ENCODE measurements around the gene CSAD. TPM values are rescaled to one million over a fixed set of nuclear protein-coding genes. Genes with fewer than 3 reads are reported as not detected.

Gene CSAD
- total RNA-seq, 1 experiment from 2014 or later, result 33.1 TPM

DNA sequence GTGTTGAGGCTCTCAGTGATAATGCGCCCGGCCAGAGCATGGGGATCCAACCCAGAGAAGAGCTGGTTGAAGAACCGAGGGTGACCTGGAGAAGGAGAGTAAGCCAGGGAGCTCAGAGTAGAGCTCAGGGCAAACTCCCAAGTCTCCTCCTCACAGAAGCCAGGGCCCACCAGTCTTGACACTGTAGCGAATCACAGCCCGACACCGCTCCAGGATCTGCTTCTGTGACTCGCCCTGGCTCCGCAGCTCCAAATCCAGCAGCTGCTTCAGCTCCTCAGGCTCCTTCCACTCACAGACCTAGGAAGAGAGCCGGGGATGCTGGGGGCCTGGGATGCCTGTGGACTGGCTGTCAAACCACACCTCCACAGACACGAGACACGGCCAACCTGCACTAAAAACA is 8.4 kb downstream of the CSAD start:
- Histone ChIP-seq H2AFZ (no peak overlapping the region), H3K36me3 (ENCODE audit: low read depth) (no peaks in the 10 kb centered on the region), H3K4me2 (no peak overlapping the region), H3K27me3 (ENCODE audit: insufficient read depth, low read depth) (no peaks in the 10 kb centered on the region), H3F3A (ENCODE audit: insufficient read depth, low read depth) (peaks cover 18% of the 10 kb centered on the region; the same call in 1 of the 2 replicates), H3K4me3 (no peak overlapping the region), H3K9me3 (ENCODE audit: insufficient read depth, low read depth) (no peaks in the 10 kb centered on the region), H3K4me1 (replicated peaks; ENCODE audit: insufficient read depth) (peaks cover 14% of the 10 kb centered on the region), H4K20me1 (ENCODE audit: insufficient read depth) (no peaks in the 10 kb centered on the region), H3K9me2 (ENCODE audit: insufficient read depth) (no peaks in the 10 kb centered on the region), H3K27ac (no peak overlapping the region), H3K79me2 (ENCODE audit: low read depth) (no peaks in the 10 kb centered on the region)
- TF ChIP-seq EZH2 (IDR thresholded peaks at IDR 0.05; ENCODE audit: low read depth), result no peak
- TF ChIP-seq, protein P1, sequence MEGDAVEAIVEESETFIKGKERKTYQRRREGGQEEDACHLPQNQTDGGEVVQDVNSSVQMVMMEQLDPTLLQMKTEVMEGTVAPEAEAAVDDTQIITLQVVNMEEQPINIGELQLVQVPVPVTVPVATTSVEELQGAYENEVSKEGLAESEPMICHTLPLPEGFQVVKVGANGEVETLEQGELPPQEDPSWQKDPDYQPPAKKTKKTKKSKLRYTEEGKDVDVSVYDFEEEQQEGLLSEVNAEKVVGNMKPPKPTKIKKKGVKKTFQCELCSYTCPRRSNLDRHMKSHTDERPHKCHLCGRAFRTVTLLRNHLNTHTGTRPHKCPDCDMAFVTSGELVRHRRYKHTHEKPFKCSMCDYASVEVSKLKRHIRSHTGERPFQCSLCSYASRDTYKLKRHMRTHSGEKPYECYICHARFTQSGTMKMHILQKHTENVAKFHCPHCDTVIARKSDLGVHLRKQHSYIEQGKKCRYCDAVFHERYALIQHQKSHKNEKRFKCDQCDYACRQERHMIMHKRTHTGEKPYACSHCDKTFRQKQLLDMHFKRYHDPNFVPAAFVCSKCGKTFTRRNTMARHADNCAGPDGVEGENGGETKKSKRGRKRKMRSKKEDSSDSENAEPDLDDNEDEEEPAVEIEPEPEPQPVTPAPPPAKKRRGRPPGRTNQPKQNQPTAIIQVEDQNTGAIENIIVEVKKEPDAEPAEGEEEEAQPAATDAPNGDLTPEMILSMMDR (conservative IDR thresholded peaks at IDR 0.05), result no peak
- no peak for DNase-seq
- ChIA-PET CTCF (interaction anchor here (1.2 kb wide), 1 partner anchor 73 kb away, joined by 3 read pairs; no protein-coding TSS in a partner anchor), POLR2A (ENCODE audit: unreplicated experiment) (interaction anchor here (0.7 kb wide), 1 partner anchor 80 kb away, joined by 4 read pairs; no protein-coding TSS in a partner anchor)
- no TSS peak for BruUV-seq (replicated peaks)
- intact Hi-C loops (cut with micrococcal nuclease; ENCODE audit: unreplicated experiment), result loop anchor here (10.0 kb wide), 1 partner anchor 108 kb away; no protein-coding TSS in a partner anchor

DNA sequence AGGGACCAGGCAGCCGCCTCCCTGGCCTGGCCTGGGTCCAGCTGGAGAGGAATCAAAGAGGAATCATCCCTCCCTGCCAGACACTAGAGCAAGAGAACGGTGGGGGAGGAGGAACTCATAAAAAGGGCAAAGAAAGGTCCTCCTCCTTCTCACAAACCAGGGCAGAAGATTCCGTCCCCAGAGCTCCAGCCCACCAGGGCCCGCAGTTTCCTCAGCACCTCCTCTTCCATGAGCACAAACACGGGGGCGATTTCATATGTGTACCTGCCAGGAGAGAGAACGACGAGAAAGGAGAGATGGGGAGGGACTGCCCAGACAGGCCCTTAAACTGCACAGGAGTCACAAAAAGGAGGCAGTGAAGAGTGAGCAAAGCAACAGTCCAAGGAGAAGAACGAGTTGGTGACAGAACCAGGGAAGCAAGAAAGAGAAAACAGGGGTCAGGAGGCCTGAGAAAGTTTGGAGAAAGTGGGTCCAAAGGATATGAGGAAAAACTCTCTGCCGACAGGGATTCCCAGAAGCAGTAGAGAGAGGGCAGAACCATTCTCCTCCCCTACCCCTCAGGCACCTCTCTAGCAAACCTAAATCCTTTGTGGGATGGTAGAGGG is 8.9 kb downstream of the CSAD start:
- TF ChIP-seq, protein P1 (conservative IDR thresholded peaks at IDR 0.05), result no peak
- no peak for TF ChIP-seq EZH2 (IDR thresholded peaks at IDR 0.05; ENCODE audit: low read depth)
- no peak for DNase-seq
- Histone ChIP-seq H3K36me3 (ENCODE audit: low read depth) (no peaks in the 10 kb centered on the region), H3K27ac (no peak overlapping the region), H3K9me3 (ENCODE audit: insufficient read depth, low read depth) (no peaks in the 10 kb centered on the region), H4K20me1 (ENCODE audit: insufficient read depth) (no peaks in the 10 kb centered on the region), H2AFZ (no peak overlapping the region), H3F3A (ENCODE audit: insufficient read depth, low read depth) (peaks cover 18% of the 10 kb centered on the region; the same call in 1 of the 2 replicates), H3K4me3 (no peak overlapping the region), H3K27me3 (ENCODE audit: insufficient read depth, low read depth) (no peaks in the 10 kb centered on the region), H3K79me2 (ENCODE audit: low read depth) (no peaks in the 10 kb centered on the region), H3K4me1 (replicated peaks; ENCODE audit: insufficient read depth) (peaks cover 17% of the 10 kb centered on the region), H3K9me2 (ENCODE audit: insufficient read depth) (no peaks in the 10 kb centered on the region), H3K4me2 (no peak overlapping the region)
- ChIA-PET CTCF (interaction anchor here (1.2 kb wide), 1 partner anchor 73 kb away, joined by 3 read pairs; no protein-coding TSS in a partner anchor), POLR2A (ENCODE audit: unreplicated experiment) (interaction anchor here (0.7 kb wide), 1 partner anchor 81 kb away, joined by 4 read pairs; no protein-coding TSS in a partner anchor)
- no TSS peak for BruUV-seq (replicated peaks)
- intact Hi-C loops (cut with micrococcal nuclease; ENCODE audit: unreplicated experiment), result loop anchor here (10.0 kb wide), 1 partner anchor 107 kb away; no protein-coding TSS in a partner anchor

DNA sequence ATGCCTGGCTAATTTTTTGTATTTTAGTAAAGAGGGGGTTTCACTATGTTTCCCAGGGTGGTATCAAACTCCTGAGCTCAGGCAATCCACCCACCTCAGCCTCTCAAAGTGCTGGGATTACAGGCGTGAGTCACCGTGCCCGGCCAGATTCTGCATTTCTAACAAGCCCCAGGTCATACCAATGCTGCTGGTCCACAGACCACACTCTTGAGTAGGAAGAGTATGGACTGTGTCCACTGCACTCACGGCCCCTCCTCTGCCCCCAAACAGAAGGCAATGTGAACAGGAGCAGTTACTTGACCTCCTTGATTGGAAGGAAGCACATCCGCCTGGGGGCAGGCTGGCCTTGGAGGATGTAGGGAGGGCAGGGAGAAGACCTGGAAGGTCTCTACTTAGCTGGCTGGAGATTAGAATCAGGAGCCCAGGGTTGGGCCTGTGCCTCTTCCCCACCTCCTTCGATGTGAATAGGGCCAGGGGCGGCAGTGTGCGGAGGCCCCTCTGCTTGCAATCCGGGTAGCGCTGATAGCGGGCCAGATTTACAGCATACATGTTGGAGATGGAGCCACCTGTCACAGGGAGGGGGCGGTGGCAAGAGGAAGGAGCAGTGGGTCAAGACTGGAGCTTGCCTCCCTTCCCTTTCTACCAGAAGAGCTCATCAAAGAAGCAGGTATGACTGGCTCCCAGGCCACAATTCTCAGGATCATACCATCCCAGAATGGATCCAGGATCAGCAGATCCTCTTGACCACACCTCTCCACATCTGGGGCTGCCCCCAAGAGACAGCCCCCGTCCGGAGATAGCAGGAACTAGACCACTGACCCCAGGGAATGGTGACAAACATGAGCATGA is 9.6 kb downstream of the CSAD start:
- intact Hi-C loops (cut with micrococcal nuclease; ENCODE audit: unreplicated experiment), result loop anchor here (10.0 kb wide), 1 partner anchor 106 kb away; no protein-coding TSS in a partner anchor
- H3K4me3 ChIP-seq, result no peak overlapping the region
- no peaks in the 10 kb centered on the region for H3K27me3 ChIP-seq (ENCODE audit: insufficient read depth, low read depth)
- H3K4me2 ChIP-seq, result no peak overlapping the region
- ChIA-PET CTCF (no interaction called here), POLR2A (ENCODE audit: unreplicated experiment) (no interaction called here)
- H3K4me1 ChIP-seq (replicated peaks; ENCODE audit: insufficient read depth), result peaks cover 21% of the 10 kb centered on the region
- DNase-seq, result no peak
- no peak overlapping the region for H2AFZ ChIP-seq
- H3K79me2 ChIP-seq (ENCODE audit: low read depth), result no peaks in the 10 kb centered on the region
- TF ChIP-seq EZH2 (IDR thresholded peaks at IDR 0.05; ENCODE audit: low read depth), result no peak
- TF ChIP-seq, protein P1 (conservative IDR thresholded peaks at IDR 0.05), result no peak
- no peaks in the 10 kb centered on the region for H3K9me3 ChIP-seq (ENCODE audit: insufficient read depth, low read depth)
- peaks cover 15% of the 10 kb centered on the region; the same call in 1 of the 2 replicates for H3F3A ChIP-seq (ENCODE audit: insufficient read depth, low read depth)
- H3K27ac ChIP-seq, result no peak overlapping the region
- BruUV-seq (replicated peaks), result no TSS peak
- H3K36me3 ChIP-seq (ENCODE audit: low read depth), result no peaks in the 10 kb centered on the region
- no peaks in the 10 kb centered on the region for H4K20me1 ChIP-seq (ENCODE audit: insufficient read depth)
- no peaks in the 10 kb centered on the region for H3K9me2 ChIP-seq (ENCODE audit: insufficient read depth)
